GM19035 (cell line): ENCODE data around the gene C2CD3.

Experiments used
- ATAC-seq: cut with Tn5 transposase; IDR thresholded peaks from one replicate; pipeline ENCODE4 v1.9.1; 2021; ENCODE audit not compliant: unreplicated experiment

Gene C2CD3

GRCh38 chr11:73983741-73984538 lies 186.9 kb downstream of the C2CD3 start:
- no peak for ATAC-seq

DNA sequence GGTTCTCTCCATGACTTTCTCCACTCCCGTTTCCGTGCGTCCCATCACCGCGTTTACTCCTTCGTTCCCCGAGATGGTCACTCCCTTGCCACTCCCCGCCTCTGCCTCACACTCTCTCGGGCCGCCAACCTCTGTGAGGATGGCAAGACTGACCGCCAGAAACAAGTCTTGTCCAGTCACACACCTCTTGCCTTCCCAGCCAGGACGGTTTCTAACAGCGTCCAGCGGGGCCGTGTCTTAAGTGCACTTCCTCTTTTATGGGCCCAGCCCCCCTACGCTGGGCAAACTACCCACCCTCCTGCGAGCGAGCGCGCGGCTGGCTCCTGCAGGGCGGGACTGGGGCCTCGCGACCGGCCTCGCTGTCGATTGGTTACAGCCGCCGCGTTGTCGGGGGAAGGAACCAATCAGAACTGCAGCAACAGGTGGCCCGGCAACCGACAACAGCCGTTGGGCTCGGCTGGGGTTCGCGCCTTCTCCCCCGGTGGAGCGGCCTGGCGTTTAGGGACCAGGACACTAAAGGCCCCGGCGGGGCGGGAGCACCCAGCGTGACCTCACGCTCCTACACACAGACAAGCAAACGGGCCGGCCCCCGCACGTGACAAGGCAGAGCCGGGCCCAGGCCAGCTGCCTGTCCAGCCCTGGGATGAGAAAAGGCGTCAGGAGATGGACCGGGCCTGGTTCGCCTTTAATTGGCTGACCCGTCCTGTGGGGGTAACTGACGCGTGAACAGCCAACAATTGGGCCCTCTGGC lies 187.6 kb downstream of the C2CD3 start:
- ATAC-seq: peak; percentile 81

DNA sequence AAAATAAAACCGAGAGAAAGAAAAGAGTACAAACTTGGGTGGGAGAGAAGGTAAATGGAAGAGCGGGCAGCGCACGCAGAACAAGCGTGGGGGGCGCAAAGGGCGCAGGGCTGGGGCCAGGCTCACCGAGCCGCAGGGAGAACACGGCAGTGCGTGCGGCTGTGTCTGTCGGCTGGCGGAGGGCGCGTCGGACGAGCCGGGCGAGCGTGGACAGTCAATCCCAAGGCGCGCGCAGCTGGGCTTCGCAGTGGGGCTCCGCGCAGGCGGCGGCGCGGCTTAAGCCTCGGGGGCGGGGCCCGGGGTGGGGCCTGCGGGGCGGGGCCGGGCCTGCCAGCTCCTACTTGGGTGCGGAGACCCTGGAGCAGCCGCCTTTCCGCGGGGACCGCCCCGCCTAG lies 188.2 kb downstream of the C2CD3 start, which contains the start of gene UCP2:
Gene UCP2 (minus strand): TSS at position 249 of the 395 bp plus-strand sequence. CDS start 4,465 bp downstream, outside the sequence.
- ATAC-seq: peak; percentile 57

GRCh38 chr11:73981051-73981805 lies 189.6 kb downstream of the C2CD3 start:
- no peak for ATAC-seq

DNA sequence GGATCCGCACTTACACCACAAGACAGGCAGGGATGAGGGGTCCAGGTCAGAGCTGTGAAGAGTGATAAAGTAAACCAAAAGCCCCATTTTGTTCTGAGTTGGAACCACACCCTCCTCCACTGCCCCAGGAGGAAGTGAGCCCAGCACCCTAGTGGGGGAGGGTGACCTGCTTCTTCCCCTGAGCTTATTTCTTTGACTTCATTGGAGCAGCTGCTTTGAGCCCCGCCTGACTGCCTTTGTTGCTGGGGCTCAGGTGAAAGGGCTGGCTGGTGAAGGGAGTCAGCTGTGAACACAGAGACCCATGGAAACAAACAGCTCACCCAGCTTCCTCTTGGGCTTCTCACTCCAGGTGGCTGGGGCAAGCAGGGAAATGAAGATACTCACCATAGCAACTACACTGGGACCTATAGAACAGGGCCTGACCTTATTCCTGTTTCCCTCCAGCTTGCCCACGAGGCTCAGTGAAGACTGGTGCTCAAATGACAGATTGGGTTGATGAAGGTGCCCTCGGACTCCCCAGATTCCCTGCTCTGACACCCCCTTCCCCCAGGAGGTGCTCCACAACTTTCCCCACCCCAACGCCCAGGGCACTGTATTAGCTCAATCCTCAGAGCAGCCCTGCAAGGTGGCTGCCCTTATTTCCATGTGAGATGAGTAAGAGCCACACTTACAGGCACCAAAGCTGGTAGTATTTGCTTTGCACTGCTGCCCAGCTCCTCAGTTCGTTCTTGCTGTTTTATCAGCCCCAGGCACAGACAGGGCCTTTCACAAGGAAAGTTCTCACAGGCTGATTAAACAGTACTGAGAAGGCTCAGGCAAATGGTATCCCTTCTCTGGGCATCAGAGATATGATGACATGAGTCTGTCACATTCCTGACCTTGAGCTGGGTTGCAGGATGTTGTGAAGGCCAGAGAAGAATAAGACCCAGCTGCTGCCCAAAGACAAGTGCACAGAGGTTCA lies 190.5 kb downstream of the C2CD3 start:
- ATAC-seq: no peak

- ATAC-seq: no peak
Observed at GRCh38 chr11:73978576-73979086, 192.2 kb downstream of the C2CD3 start.

DNA sequence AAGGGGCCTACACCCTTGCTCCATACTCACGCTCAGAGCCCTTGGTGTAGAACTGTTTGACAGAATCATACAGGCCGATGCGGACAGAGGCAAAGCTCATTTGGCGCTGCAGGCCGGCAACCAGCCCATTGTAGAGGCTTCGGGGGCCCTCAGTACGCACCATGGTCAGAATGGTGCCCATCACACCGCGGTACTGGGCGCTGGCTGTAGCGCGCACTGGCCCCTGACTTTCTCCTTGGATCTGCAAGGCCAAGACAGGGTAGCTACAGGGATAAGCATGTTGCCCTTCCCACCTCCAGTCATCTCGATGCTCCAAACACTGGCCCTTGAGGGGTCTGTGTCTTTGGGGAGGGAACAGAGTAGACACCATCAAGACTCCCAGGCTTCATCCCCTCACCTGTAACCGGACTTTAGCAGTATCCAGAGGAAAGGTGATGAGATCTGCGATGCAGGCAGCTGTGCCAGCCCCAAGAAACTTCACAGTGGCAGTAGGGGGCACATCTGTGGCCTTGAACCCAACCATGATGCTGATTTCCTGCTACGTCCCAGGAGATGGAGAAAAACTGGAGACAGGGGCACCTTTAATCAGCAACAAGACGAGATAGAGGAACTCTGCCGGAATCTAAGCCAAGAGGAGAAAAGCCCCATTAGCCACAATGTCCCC lies 192.8 kb downstream of the C2CD3 start:
- ATAC-seq: no peak

DNA sequence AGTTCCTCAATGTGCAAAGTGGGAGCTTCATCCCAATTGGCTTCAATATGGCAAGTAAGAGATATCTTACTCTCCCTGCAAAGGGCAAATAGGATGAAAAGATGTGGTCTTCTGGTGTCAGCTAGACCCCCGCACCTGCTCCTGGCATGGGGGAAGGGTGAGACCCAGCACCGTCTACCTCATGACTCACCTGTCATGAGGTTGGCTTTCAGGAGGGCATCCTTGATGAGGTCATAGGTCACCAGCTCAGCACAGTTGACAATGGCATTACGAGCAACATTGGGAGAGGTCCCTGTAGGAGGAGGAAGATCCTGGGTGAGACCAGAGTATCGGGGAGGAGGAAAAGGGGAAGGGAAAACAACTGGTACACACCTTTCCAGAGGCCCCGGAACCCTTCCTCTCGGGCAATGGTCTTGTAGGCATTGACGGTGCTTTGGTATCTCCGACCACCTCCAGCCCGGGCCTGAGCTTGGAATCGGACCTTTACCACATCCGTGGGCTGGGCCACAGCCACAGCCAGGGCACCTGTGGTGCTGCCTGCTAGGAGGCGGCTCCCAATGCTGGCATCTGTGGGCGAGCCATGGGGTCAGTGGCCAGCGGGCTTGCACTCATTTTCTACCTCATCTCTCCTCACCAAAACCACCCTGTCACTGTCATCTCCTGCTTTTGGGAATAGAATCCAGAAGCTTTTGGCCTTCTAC lies 194.2 kb downstream of the C2CD3 start:
- no peak for ATAC-seq

- no peak for ATAC-seq
Observed at GRCh38 chr11:73975479-73975757, 195.4 kb downstream of the C2CD3 start.

GRCh38 chr11:73974604-73975478 lies 196.0 kb downstream of the C2CD3 start:
- no peak for ATAC-seq

DNA sequence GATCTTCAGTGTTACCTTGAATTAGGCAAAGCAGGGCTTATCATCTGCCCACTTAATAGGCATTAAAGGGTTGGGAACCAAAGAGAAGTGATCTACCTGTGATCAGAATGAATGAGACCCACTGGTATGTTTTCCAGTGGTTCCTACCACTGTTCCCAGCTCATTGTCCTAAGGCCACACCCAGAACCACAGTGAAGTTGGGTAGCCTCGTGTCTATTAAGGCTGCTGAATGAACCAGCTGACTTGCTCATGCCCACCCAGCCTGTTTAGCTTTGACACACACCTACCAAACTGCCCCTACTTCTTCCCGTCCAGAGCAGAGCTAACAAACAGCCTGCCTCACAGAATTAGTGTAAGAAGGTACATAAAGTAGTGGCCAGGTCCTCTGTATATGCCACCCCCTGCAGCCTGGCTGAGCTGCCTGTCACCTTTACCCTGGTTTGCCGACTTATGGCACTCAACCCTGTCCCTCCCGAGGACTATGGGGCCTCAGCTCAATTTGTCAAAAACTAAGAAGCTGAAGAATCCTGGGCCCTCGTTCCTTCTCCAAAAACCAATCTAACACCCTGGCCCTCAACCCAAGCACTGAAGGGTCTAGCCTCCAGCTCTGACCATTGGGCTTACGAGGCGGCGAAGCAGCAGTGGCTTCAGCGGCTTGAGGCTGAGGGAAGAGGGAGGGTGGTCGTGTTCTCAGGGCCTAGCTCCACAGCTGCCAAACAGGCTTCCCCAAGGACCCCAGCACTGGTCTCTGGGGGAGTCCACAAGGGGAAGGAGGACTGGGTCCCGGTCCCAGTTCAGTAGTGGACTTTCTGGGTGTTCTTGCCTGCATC lies 198.0 kb downstream of the C2CD3 start:
- no peak for ATAC-seq

DNA sequence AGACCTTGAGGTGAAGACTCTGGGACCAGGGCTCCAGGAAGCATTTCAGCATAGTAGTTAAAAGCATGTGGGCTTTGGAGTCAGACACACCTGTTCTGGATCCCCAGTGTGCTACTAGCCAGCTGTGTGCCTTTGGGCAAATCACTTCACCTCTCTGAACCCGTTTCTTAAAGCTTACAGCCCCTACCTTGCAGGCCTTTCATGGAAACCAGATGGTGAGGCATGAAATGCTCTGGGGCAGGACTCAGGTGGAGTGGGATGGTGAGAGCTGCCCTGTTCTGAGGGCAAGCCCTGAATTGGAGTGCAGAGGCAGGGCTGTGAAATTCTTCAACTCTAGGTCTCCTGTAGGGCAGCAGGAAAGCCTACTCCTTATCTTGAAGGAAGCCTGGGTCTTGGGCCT lies 198.6 kb downstream of the C2CD3 start:
- ATAC-seq: no peak

GRCh38 chr11:73971175-73971719 lies 199.6 kb downstream of the C2CD3 start:
- ATAC-seq: no peak

- no peak for ATAC-seq
Observed at GRCh38 chr11:73969991-73970800, 200.6 kb downstream of the C2CD3 start.

GRCh38 chr11:73969091-73969490 lies 201.7 kb downstream of the C2CD3 start:
- ATAC-seq: no peak

DNA sequence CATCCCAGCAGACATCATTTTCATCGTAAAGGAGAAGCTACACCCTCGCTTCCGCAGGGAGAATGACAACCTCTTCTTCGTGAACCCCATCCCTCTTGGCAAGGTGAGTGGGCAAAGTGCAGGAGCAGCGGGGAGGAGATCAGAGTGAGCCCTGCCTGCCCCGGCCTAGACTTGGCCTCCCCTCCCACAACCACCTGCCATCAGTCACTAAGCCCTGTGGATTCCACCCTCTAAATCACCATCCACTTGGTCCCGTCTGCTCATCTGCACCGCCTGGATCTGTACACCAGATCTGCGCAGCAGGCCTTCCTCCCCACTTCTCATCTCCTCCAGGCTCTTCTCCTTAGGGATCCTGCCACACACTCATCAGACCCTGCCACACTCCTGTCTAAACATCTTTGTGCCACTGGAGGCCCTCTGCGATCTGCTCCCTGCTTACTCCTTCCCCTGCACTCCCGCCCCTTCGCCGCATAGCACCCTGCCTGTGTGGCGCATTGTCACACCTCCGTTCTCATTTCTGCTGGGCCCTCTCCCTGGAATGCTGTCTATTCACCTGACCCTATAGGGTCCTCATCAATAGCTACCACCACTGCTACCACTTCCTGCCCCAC lies 202.3 kb downstream of the C2CD3 start:
- no peak for ATAC-seq
